ENCODE data around the gene NPL.

The NPL gene

GRCh38 chr1:182779530-182779929 is 10.0 kb upstream of the NPL start:
- no peak for DNase-seq

GRCh38 chr1:182781841-182782586 is 7.6 kb upstream of the NPL start:
- peak; percentile 43 for DNase-seq

- DNase-seq: no peak
These were observed 7.0 kb upstream of the NPL start for GRCh38 chr1:182782587-182782913.

GRCh38 chr1:182783068-182783467 is 6.5 kb upstream of the NPL start:
- no peak for DNase-seq

- peak; percentile 35 for DNase-seq
These were observed 4.9 kb upstream of the NPL start for GRCh38 chr1:182784556-182785171.

GRCh38 chr1:182785181-182785580 is 4.4 kb upstream of the NPL start:
- no peak for DNase-seq

GRCh38 chr1:182786223-182786994 is 3.2 kb upstream of the NPL start:
- no peak for DNase-seq

GRCh38 chr1:182786995-182787324 is 2.6 kb upstream of the NPL start:
- no peak for DNase-seq

- DNase-seq: no peak
These were observed 2.0 kb downstream of the NPL start for GRCh38 chr1:182791281-182792179.

- DNase-seq: no peak
These were observed 4.5 kb downstream of the NPL start for GRCh38 chr1:182794091-182794490.

GRCh38 chr1:182794676-182795201 is 5.2 kb downstream of the NPL start:
- DNase-seq: no peak

GRCh38 chr1:182795563-182796228 is 6.1 kb downstream of the NPL start:
- DNase-seq: no peak

- DNase-seq: no peak
These were observed 12.6 kb downstream of the NPL start for GRCh38 chr1:182802006-182802803.

GRCh38 chr1:182803846-182804245 is 14.3 kb downstream of the NPL start:
- DNase-seq: no peak

GRCh38 chr1:182806015-182806678 is 16.6 kb downstream of the NPL start:
- DNase-seq: no peak

GRCh38 chr1:182807907-182808306 is 18.3 kb downstream of the NPL start:
- no peak for DNase-seq

- DNase-seq: no peak
These were observed 19.9 kb downstream of the NPL start for GRCh38 chr1:182809414-182809957.

GRCh38 chr1:182811975-182812722 is 22.6 kb downstream of the NPL start:
- DNase-seq: no peak

- no peak for DNase-seq
These were observed 27.3 kb downstream of the NPL start for GRCh38 chr1:182816863-182817262.

- DNase-seq: no peak
These were observed 28.2 kb downstream of the NPL start for GRCh38 chr1:182817802-182818201.

Measured in NCI-H2081 treated with DMSO at 0.1 percent for 48 hours (cell line).